K562 (cell line): Measurements from ENCODE around the gene NPVF.

ENCODE experiments used
- ARNT ChIP-seq, 2 experiments: fragments of 450-650 bp; IDR thresholded peaks; 2 replicates each; pipeline ENCODE4 v1.6.1; 2016; ENCODE audit warnings: mild to moderate bottlenecking in 1 of 2
- EP300 ChIP-seq: IDR thresholded peaks from 2 replicates; pipeline ENCODE4 v1.6.1; 2012; ENCODE audit warnings: low read length, improper control_type of control experiment
- SREBF1 ChIP-seq: fragments of 150-350 bp; IDR thresholded peaks from 2 replicates; pipeline ENCODE4 v1.6.1; 2014; ENCODE audit warnings: antibody characterized with exemption, low read depth, low read length, borderline replicate concordance
- UBTF ChIP-seq, 2 experiments: IDR thresholded peaks; 2 replicates each; pipeline ENCODE4 v1.6.1; 2012; ENCODE audit warnings: improper control_type of control experiment in 2 of 2, low read depth in 2 of 2, low read length in 2 of 2, borderline replicate concordance in 1 of 2

GRCh38 chr7:25246306-25246705 lies 18.0 kb upstream of the NPVF start:
- TF ChIP-seq UBTF (IDR thresholded peaks at IDR 0.05; ENCODE audit: borderline replicate concordance in 1 of 2, low read depth in 2 of 2, low read length in 2 of 2), result no peak
- no peak for TF ChIP-seq ARNT (IDR thresholded peaks at IDR 0.05)
- no peak for TF ChIP-seq EP300
- no peak for TF ChIP-seq SREBF1
